Heart left ventricle (tissue), 16 donors: Measurements from ENCODE around the gene CCDC24. TPM values are rescaled to one million over a fixed set of nuclear protein-coding genes. Genes with fewer than 3 reads are reported as not detected.

ENCODE experiments used
- ATAC-seq, 4 donors: fragments of 200-7000 bp; cut with Tn5 transposase; one replicate each; pipeline ENCODE4 v1.9.1; 2020 to 2022; ENCODE audit warnings: moderate library complexity in 4 of 4, mild to moderate bottlenecking in 3 of 4, moderate number of reproducible peaks in 1 of 4
- DNase-seq, 5 donors: peaks; one replicate each; pipeline ENCODE4 v3.0.0-alpha.2; 2020
- H3K27ac ChIP-seq, 12 donors: fragments of 200-600 bp; sonication (generic) in 4 of 12; one replicate each; pipeline versions ENCODE4 v1.5.0 to v1.8.0; 2016 to 2022; ENCODE audit warnings: mild to moderate bottlenecking in 2 of 12
- H3K27me3 ChIP-seq, 9 donors: fragments of 200-600 bp; sonication (generic) in 2 of 9; one replicate each; pipeline versions ENCODE4 v1.5.1 to v1.8.0; 2016 to 2022; ENCODE audit warnings: mild to moderate bottlenecking in 3 of 9
- H3K36me3 ChIP-seq, 9 donors: fragments of 200-600 bp; sonication (generic) in 2 of 9; one replicate each; pipeline versions ENCODE4 v1.5.0 to v1.8.0; 2018 to 2022; ENCODE audit warnings: mild to moderate bottlenecking in 2 of 9
- H3K4me1 ChIP-seq, 12 donors: fragments of 200-600 bp; sonication (generic) in 4 of 12; one replicate each; pipeline versions ENCODE4 v1.5.0 to v1.8.0; 2016 to 2022; ENCODE audit warnings: mild to moderate bottlenecking in 3 of 12
- H3K4me3 ChIP-seq, 12 donors: fragments of 200-600 bp; sonication (generic) in 4 of 12; one replicate each; pipeline versions ENCODE4 v1.5.0 to v1.8.0; 2017 to 2022; ENCODE audit warnings: mild to moderate bottlenecking in 9 of 12, moderate library complexity in 4 of 12
- H3K9me3 ChIP-seq, 12 donors: fragments of 200-600 bp; sonication (generic) in 4 of 12; one replicate each; pipeline versions ENCODE4 v1.5.0 to v1.8.0; 2016 to 2022; ENCODE audit warnings: mild to moderate bottlenecking in 1 of 12
- POLR2A ChIP-seq, 2 donors: fragments of 450-650 bp; IDR thresholded peaks; one replicate each; pipeline ENCODE4 v1.6.1; 2017; ENCODE audit warnings: antibody characterized with exemption in 2 of 2, mild to moderate bottlenecking in 2 of 2, moderate library complexity in 2 of 2
- WGBS, 4 donors: extraction: QIAGEN DNeasy Blood & Tissue Kit in 2 of 4; methylation state at CpG; one replicate each; pipeline versions ENCODE4 v1.1.5 to v1.1.7; 2013 to 2018; 5-methylcytosine and 5-hydroxymethylcytosine counted together
- intact Hi-C, 10 donors: fragments of 100-400 bp; cut with DNase I; formaldehyde crosslinking; loops; one replicate each; pipeline versions ENCODE4 v1.11.1 to v1.14.2; 2022
- polyA plus RNA-seq, 2 donors: library from polyadenylated mRNA; stranded (reverse); fragments of 200-250 nt; gene quantifications; one replicate each; pipeline ENCODE4 v1.2.3, GENCODE V29; 2013
- total RNA-seq, 9 donors: library from RNA; depleted of rRNA in 2 of 9; stranded (reverse); fragments of >200 nt in 2 of 9; fragmentation: NEBNext Ultra II Directional in 3 of 9; extraction: Animal tissue kit (Norgen Biotek cat#: 25700) in 3 of 9; gene quantifications; one replicate each; pipeline versions ENCODE4 v1.1.0 to v1.2.4, GENCODE V29; 2016 to 2023
- TF ChIP-seq, protein P1 (sequence below), 12 donors: fragments of 200-600 bp; sonication (generic) in 4 of 12; IDR thresholded peaks; one replicate each; pipeline versions ENCODE4 v1.5.0 to v1.8.0; 2018 to 2022; ENCODE audit warnings: antibody characterized with exemption in 12 of 12, mild to moderate bottlenecking in 5 of 12
- donor health status: ischemic (EF 13 %, LVEDD 7.1; RV severe dilation, severe dysfunction).
- donor health status: healthy with polysubstance abuse.
- donor health status: DM: no; HTN: yes; CAD: no.
- donor health status: DM: no; HTN: no; CAD: no.
- donor health status: ischemic (EF 25% LVEDD 6.9; RV normal size, moderate dysfunction).
- donor health status: ischemic (EF 25% LVEDD 5.7; RV mildly dilated, moderate dysfunction).
- donor health status: healthy.
- donor health status: DM: yes; HTN: yes; CAD: no.
- donor health status: ischemic (EF 35%, LVEDD 5.7; RV mildly dilated, moderate dysfunction).
- donor health status: nonischemic (EF 11% LVEDD 7.7; RV severe dilation, severe dysfunction).
- donor health status: DM: yes; HTN: yes; CAD: no.
- donor health status: PGD.
- donor health status: ischemic (EF 29% LVEDD 5.4; RV normal size, mild dysfunction).
- donor health status: nonischemic (EF 23%, LVEDD 6.1; RV moderate dilation, normal function).

Gene CCDC24
- total and polyA plus RNA-seq, 11 donors, result 0.67 to 3.4 (median 1.2) TPM

DNA sequence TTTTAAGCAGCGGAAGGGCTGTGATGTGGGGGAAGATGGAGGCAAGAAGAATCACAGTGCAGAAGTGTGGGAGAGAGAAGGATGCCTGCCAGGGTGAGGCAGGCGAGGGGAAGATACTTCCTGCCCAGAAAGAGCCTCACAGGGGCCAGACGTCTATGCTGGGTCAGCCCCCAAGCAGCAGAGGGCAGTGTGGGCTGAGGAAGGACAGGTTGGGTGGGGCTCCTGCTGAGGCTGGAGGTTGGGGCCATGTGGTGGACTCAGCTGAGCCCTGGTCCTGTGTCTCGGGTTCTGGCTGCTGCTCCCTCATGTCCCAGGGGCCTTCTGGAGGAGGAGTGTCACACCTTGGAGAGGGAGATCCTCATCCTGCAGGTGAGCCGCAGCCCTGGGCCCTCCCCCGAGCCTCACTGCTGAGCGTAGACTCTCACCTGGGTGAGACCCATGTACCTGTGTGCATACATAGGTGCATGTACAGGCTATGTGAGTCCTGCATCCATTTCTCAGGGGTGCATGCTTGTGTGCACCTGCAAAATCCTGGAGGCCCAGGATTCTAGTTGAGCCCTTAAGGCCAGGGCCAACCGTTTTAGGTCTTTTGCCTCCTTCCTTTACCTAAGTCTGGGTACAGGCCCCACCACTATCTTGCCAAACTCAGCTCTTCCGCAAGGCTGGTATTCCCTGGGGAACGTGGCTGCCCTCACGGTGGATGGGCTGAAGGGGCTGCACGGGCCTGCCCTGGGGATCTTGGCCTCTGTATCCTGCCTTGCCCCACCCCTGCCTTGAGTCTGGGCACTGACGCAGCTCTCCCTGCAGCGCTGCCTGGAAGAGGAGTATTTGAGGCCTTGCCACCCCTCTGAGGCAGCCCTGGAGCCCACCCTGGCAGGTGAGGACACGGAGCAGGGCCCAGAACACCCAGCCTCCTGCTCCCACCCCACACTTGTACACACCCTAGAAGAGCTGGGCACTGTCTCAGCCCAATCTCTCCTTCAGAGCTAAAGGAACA lies 3.7 kb downstream of the CCDC24 start:
- Histone ChIP-seq H3K36me3 (no peaks in the 10 kb centered on the region), H3K9me3 (no peaks in the 10 kb centered on the region), H3K27ac (no peak overlapping the region), H3K4me1 (peaks cover 0 to 27% (median 13%) of the 10 kb centered on the region in 12 donors), H3K27me3 (no peaks in the 10 kb centered on the region), H3K4me3 (no peak overlapping the region)
- no peak for TF ChIP-seq POLR2A (IDR thresholded peaks at IDR 0.05)
- TF ChIP-seq, protein P1, sequence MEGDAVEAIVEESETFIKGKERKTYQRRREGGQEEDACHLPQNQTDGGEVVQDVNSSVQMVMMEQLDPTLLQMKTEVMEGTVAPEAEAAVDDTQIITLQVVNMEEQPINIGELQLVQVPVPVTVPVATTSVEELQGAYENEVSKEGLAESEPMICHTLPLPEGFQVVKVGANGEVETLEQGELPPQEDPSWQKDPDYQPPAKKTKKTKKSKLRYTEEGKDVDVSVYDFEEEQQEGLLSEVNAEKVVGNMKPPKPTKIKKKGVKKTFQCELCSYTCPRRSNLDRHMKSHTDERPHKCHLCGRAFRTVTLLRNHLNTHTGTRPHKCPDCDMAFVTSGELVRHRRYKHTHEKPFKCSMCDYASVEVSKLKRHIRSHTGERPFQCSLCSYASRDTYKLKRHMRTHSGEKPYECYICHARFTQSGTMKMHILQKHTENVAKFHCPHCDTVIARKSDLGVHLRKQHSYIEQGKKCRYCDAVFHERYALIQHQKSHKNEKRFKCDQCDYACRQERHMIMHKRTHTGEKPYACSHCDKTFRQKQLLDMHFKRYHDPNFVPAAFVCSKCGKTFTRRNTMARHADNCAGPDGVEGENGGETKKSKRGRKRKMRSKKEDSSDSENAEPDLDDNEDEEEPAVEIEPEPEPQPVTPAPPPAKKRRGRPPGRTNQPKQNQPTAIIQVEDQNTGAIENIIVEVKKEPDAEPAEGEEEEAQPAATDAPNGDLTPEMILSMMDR (IDR thresholded peaks at IDR 0.05), result peak in 2 of 12 donors; percentile 10 to 17
- intact Hi-C loops, result no loop called here
- DNase-seq, result no peak
- WGBS, 4 donors, result 76 to 81% (median 79%) methylated on average over 12 to 15 of the region's 15 CpGs
- no peak for ATAC-seq

GRCh38 chr1:43995984-43996732 lies 4.8 kb downstream of the CCDC24 start:
- WGBS, 4 donors, result 74 to 84% (median 80%) methylated on average over 14 to 21 of the region's 21 CpGs
- intact Hi-C loops, result no loop called here
- ATAC-seq (no peak), DNase-seq (no peak)
- no peaks in the 10 kb centered on the region for H3K36me3 ChIP-seq
- no peak overlapping the region for H3K4me3 ChIP-seq
- TF ChIP-seq, protein P1 (IDR thresholded peaks at IDR 0.05), result no peak
- TF ChIP-seq POLR2A (IDR thresholded peaks at IDR 0.05), result no peak
- no peaks in the 10 kb centered on the region for H3K27me3 ChIP-seq
- H3K27ac ChIP-seq, result no peak overlapping the region
- H3K4me1 ChIP-seq, result peaks cover 0 to 19% (median 6%) of the 10 kb centered on the region in 12 donors
- no peaks in the 10 kb centered on the region for H3K9me3 ChIP-seq

GRCh38 chr1:43996733-43997115 lies 5.3 kb downstream of the CCDC24 start:
- DNase-seq (no peak), ATAC-seq (no peak)
- intact Hi-C loops, result no loop called here
- H3K27me3 ChIP-seq, result no peaks in the 10 kb centered on the region
- H3K36me3 ChIP-seq, result no peaks in the 10 kb centered on the region
- 71 to 87% (median 79%) methylated on average over 6 of the region's 6 CpGs for WGBS, 4 donors
- no peak overlapping the region for H3K27ac ChIP-seq
- TF ChIP-seq, protein P1 (IDR thresholded peaks at IDR 0.05), result no peak
- no peak for TF ChIP-seq POLR2A (IDR thresholded peaks at IDR 0.05)
- no peak overlapping the region for H3K4me3 ChIP-seq
- peaks cover 0 to 17% (median 6%) of the 10 kb centered on the region in 12 donors for H3K4me1 ChIP-seq
- no peaks in the 10 kb centered on the region for H3K9me3 ChIP-seq
